H1 (cell line): ENCODE measurements around the gene CSTF2T. TPM values are rescaled to one million over a fixed set of nuclear protein-coding genes. Genes with fewer than 3 reads are reported as not detected.

ENCODE experiments used
- JUND ChIP-seq: IDR thresholded peaks from 2 replicates; pipeline ENCODE4 v1.6.1; 2011; ENCODE audit warnings: mild to moderate bottlenecking, improper control_type of control experiment, low read length
- SP4 ChIP-seq: IDR thresholded peaks from 2 replicates; pipeline ENCODE4 v1.6.1; 2012; ENCODE audit warnings: low read length, inconsistent platforms
- polyA plus RNA-seq, 7 experiments: library from polyadenylated mRNA; depleted of rRNA in 3 of 7; stranded (reverse) in 5 of 7; unstranded in 2 of 7; fragments of >200 nt in 5 of 7; fragments of 200-250 nt in 2 of 7; gene quantifications; 1 replicate in 5 of 7; 2 replicates in 1 of 7; 4 replicates in 1 of 7; pipeline versions ENCODE4 v1.2.1 to v1.2.3, GENCODE V29; 2011 to 2013; ENCODE audit warnings: missing spikeins in 2 of 7, mixed read lengths in 2 of 7
- total RNA-seq: library from RNA; stranded (reverse); fragmentation: NEBNext Ultra II Directional; extraction: Animal tissue kit (Norgen Biotek cat#: 25700); gene quantifications from 2 replicates; pipeline ENCODE4 v1.2.1, GENCODE V29; 2021

Gene CSTF2T
- total and polyA plus RNA-seq, 2 of the 8 experiments (the other 6 are each of a cell fraction or from before 2014, with no cell fraction given): 9.4 to 32.4 TPM

GRCh38 chr10:51724038-51724437 lies 24.6 kb upstream of the CSTF2T start (continued):
- no peak for TF ChIP-seq JUND
- no peak for TF ChIP-seq SP4
